SW480 (cell line): ENCODE data around the gene MCF2.

ENCODE experiments used
- DNase-seq: peaks from one replicate; pipeline ENCODE4 v3.0.0-alpha.2; 2016; ENCODE audit warnings: low spot score

The MCF2 gene

GRCh38 chrX:139600105-139600504 is 107.9 kb downstream of the MCF2 start:
- DNase-seq, result no peak

GRCh38 chrX:139596068-139596467 is 111.9 kb downstream of the MCF2 start:
- peak; percentile 1 for DNase-seq

- no peak for DNase-seq
Measured at GRCh38 chrX:139585613-139586012, 122.4 kb downstream of the MCF2 start.

GRCh38 chrX:139581068-139581467 is 126.9 kb downstream of the MCF2 start:
- no peak for DNase-seq

GRCh38 chrX:139566981-139567380 is 141.0 kb downstream of the MCF2 start:
- no peak for DNase-seq

GRCh38 chrX:139563251-139563650 is 144.7 kb downstream of the MCF2 start:
- DNase-seq, result no peak

GRCh38 chrX:139560221-139560620 is 147.7 kb downstream of the MCF2 start:
- DNase-seq, result no peak

GRCh38 chrX:139559383-139560042 is 148.5 kb downstream of the MCF2 start:
- peak; percentile 66 for DNase-seq

GRCh38 chrX:139554991-139555675 is 152.8 kb downstream of the MCF2 start:
- DNase-seq, result no peak

- no peak for DNase-seq
Measured at GRCh38 chrX:139554376-139554775, 153.6 kb downstream of the MCF2 start.

GRCh38 chrX:139544591-139544990 is 163.4 kb downstream of the MCF2 start:
- no peak for DNase-seq

GRCh38 chrX:139543920-139544319 is 164.0 kb downstream of the MCF2 start:
- DNase-seq, result no peak

- DNase-seq, result no peak
Measured at GRCh38 chrX:139542652-139543051, 165.3 kb downstream of the MCF2 start.

GRCh38 chrX:139538907-139539790 is 168.8 kb downstream of the MCF2 start:
- DNase-seq, result no peak

- no peak for DNase-seq
Measured at GRCh38 chrX:139533444-139533843, 174.5 kb downstream of the MCF2 start.

GRCh38 chrX:139532834-139533233 is 175.1 kb downstream of the MCF2 start:
- DNase-seq, result no peak
